Measurements from ENCODE around the gene SFMBT2. TPM values are rescaled to one million over a fixed set of nuclear protein-coding genes. Genes with fewer than 3 reads are reported as not detected.
"Not testable (repeated sequence)": the region's sequence is repeated elsewhere in the genome, so short reads cannot be mapped to it uniquely, and the experiment has no call there.

Gene SFMBT2
- total RNA-seq, 1 donor from 2014 or later = 14.6 TPM

DNA sequence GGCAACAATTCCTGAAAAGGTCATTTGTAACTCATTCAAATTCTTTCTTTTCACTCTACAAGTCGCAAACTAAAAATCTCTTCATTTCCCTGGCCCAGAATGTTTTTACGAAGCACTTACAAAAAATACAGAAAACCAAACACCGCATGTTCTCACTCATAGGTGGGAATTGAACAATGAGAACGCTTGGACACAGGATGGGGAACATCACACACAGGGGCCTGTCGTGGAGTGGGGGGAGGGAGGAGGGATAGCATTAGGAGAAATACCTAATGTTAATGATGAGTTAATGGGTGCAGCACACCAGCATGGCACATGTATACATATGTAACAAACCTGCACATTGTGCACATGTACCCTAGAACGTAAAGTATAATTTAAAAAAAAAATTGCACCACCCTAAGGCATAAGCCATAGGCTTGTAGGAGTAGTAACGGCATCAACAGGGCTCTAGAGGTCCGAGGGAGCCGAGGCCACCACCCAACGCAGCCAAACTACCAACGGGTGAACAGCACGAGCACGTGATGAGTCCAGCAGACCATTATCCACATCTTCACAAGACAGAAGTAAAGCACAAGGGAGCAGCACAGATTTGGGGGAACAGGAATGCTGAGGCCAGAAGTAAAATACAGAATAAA is 98.9 kb downstream of the SFMBT2 start:
- ATAC-seq; DNase-seq (ENCODE audit: low spot score); intact Hi-C loops (cut with DNase I): not testable (repeated sequence)

GRCh38 chr10:7311218-7311849 is 99.5 kb downstream of the SFMBT2 start:
- no peak for ATAC-seq
- intact Hi-C loops (cut with DNase I) = no loop called here
- DNase-seq (ENCODE audit: low spot score) = no peak

GRCh38 chr10:7310076-7310475 is 100.8 kb downstream of the SFMBT2 start:
- no peak for ATAC-seq
- DNase-seq (ENCODE audit: low spot score) = no peak
- intact Hi-C loops (cut with DNase I) = no loop called here

- ATAC-seq = no peak
- no peak for DNase-seq (ENCODE audit: low spot score)
Measured at GRCh38 chr10:7308826-7309225, 102.0 kb downstream of the SFMBT2 start.

GRCh38 chr10:7306616-7307015 is 104.2 kb downstream of the SFMBT2 start:
- ATAC-seq (no peak), DNase-seq (ENCODE audit: low spot score) (no peak)
- intact Hi-C loops (cut with DNase I) = no loop called here

More at GRCh38 chr10:7308826-7309225, 102.0 kb downstream of the SFMBT2 start:
- intact Hi-C loops (cut with DNase I) = no loop called here

- ATAC-seq (no peak), DNase-seq (ENCODE audit: low spot score) (no peak)
- intact Hi-C loops (cut with DNase I) = no loop called here
Measured at GRCh38 chr10:7306147-7306546, 104.7 kb downstream of the SFMBT2 start.

DNA sequence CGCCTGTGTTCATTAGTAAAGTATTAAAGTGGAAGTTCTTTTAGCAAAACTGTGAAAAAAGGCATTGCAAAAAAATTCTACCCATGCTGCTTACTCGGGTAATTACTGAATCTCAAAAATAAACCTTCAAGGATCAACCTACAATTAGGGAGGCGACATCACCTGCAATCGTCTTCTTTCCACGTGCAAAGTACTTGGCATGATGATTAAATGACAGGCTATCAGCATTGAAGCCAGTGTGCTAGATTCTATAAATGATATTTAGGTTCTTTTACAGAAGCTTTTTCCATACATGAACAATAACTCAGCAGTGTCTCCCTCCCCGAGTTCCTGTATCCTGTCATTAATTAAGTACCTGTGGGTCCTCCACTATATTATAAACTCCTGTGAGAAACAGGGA is 105.8 kb downstream of the SFMBT2 start:
- ATAC-seq (no peak), DNase-seq (ENCODE audit: low spot score) (no peak)
- intact Hi-C loops (cut with DNase I) = no loop called here

DNA sequence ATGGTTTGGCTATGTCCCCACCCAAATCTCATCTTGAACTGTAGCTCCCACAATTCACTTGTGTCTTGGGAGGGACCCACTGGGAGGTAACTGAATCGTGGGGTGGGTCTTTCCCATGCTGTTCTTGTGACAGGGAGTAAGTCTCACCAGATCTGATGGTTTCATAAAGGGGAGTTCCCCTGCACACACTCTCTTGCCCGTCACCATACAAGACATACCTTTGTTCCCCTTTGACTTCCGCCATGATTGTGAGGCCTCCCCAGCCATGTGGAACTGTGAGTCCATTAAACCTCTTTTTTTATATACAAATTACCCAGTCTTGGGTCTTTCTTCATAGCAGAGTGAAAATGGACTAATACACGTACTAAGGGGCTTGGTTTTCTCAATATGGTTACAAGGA is 106.7 kb downstream of the SFMBT2 start:
- ATAC-seq (no peak), DNase-seq (ENCODE audit: low spot score) (no peak)
- intact Hi-C loops (cut with DNase I) = no loop called here

- ATAC-seq = no peak
- intact Hi-C loops (cut with DNase I) = no loop called here
- no peak for DNase-seq (ENCODE audit: low spot score)
Measured at GRCh38 chr10:7302930-7303557, 107.8 kb downstream of the SFMBT2 start.

DNA sequence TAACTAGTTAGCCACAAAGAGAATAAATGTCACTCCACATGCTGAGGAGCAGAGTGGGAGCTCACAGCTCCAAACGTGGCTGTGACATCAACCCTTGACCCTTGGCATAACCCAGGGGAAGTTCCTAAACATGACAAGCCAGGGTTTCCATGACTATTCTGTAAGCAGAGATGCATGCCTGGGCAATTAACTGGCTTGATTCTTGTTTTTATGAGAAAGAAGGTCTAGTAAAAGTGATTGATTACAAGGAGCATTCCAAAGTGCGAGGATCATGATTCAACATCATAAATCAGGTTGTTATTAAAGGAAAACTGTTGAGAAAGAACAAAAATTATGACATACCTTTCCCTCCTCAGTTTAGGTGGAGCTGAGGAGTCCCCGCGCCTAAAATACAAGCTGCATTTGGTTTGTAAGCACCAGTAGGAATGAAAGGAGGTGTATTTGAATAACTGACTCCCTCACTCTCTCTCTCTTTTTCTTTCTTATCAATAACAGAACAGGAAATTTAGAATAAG is 108.4 kb downstream of the SFMBT2 start:
- ATAC-seq = no peak
- intact Hi-C loops (cut with DNase I) = no loop called here
- DNase-seq (ENCODE audit: low spot score) = no peak

DNA sequence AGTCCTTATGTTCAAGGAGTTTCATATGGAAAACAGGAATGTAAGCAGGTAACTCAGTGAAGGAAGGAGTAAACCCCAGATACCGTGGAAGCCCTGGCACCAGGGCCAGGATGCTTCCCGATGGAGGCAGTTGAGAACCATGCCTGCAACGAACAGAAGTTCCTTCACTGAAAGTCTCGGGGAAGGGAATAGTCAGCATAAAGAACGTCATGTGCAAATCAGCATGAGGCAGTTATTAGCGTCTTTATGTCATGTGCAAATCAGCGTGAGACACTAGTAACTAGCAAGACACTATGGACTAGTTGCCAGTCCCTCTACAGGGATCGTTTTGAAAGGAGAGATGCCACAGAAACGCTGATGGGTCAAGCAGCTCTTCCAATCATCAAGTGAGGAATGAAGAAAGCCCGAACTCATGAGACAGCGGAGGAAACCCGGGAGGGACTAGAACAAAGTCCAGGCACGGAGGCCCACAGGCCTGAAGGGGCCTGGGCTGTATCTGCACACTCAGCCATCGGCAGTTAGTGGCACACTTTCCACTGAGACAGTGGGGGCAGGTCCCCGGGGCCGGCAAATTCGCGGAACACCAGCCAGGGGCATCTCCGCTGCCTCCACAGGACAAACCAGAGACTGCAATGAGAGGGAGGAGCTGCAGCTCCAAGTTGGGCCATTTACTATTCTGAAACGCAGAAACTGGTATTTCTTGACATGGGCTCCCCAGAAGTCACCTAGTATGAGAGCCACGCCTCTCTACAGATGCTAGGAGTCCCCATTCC is 109.6 kb downstream of the SFMBT2 start:
- DNase-seq (ENCODE audit: low spot score) (no peak), ATAC-seq (no peak)
- intact Hi-C loops (cut with DNase I) = no loop called here

- intact Hi-C loops (cut with DNase I) = no loop called here
- ATAC-seq (no peak), DNase-seq (ENCODE audit: low spot score) (no peak)
Measured at GRCh38 chr10:7300384-7300971, 110.4 kb downstream of the SFMBT2 start.

GRCh38 chr10:7299601-7300325 is 111.1 kb downstream of the SFMBT2 start:
- ATAC-seq; DNase-seq (ENCODE audit: low spot score); intact Hi-C loops (cut with DNase I): not testable (repeated sequence)

GRCh38 chr10:7298495-7298894 is 112.3 kb downstream of the SFMBT2 start:
- intact Hi-C loops (cut with DNase I) = no loop called here
- ATAC-seq (no peak), DNase-seq (ENCODE audit: low spot score) (no peak)

DNA sequence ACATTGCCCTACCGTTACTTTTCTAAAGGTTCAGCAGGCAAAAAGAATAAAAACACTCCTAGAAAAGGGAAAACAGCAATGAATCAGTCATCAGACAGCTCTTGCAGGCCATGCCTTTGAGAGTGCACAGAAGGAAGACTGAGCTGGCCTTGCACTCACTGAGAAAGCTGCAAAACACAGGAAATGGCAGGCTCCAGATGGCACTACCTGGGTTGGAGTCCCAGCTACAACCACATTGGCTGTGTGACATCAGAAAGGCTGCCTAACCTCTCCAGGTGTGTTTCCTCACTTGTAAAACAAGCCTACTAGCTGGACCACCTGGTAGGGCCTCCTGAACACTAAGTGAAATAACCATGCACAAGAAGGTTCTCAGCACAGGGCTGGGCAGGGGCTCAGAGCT is 113.7 kb downstream of the SFMBT2 start:
- intact Hi-C loops (cut with DNase I) = no loop called here
- DNase-seq (ENCODE audit: low spot score) (no peak), ATAC-seq (no peak)

DNA sequence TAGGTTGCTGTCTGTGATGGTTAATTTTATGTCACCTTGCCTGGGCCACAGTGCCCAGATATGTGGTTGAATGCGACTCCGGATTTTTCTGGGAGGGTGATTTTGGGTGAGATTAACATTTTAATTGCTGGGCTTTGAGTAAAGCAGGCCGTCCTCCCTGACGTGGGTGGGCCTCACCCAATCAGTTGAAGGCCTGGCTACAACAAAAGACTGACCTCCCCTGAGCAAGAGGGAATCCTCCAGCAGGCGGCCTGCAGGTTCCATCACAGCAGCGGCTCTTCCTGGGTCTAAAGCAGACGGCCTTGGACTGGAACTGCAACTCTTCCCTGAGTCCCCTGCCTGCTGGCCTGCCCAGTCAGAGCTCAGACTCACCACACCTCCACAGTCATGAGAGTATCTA is 114.2 kb downstream of the SFMBT2 start:
- no peak for ATAC-seq
- no peak for DNase-seq (ENCODE audit: low spot score)
- intact Hi-C loops (cut with DNase I) = no loop called here

DNA sequence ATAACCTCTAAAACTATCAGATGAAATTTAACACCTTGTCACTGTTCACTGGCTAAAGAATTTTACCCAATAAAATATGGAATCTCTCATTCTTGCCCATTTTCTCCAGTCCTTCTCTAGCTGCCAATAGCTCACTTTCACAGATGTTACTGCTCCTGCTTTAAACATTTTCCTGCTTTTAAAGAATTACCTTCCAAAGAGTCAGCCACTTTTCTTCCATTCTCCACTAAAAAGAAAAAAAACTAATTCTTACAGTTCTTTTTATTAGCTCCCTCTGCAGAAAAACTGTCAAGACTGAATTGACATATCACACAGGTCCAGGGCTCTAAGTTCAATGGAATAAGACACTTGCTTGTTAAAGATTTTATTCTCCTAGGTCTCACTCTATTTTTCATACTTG is 114.8 kb downstream of the SFMBT2 start:
- DNase-seq (ENCODE audit: low spot score) (no peak), ATAC-seq (no peak)
- intact Hi-C loops (cut with DNase I) = no loop called here

- intact Hi-C loops (cut with DNase I) = no loop called here
- DNase-seq (ENCODE audit: low spot score) = no peak
- ATAC-seq = no peak
Measured at GRCh38 chr10:7293378-7293920, 117.4 kb downstream of the SFMBT2 start.

All from sciatic nerve (tissue), 2 donors.